ENCODE measurements around the gene PPIC.

The PPIC gene

DNA sequence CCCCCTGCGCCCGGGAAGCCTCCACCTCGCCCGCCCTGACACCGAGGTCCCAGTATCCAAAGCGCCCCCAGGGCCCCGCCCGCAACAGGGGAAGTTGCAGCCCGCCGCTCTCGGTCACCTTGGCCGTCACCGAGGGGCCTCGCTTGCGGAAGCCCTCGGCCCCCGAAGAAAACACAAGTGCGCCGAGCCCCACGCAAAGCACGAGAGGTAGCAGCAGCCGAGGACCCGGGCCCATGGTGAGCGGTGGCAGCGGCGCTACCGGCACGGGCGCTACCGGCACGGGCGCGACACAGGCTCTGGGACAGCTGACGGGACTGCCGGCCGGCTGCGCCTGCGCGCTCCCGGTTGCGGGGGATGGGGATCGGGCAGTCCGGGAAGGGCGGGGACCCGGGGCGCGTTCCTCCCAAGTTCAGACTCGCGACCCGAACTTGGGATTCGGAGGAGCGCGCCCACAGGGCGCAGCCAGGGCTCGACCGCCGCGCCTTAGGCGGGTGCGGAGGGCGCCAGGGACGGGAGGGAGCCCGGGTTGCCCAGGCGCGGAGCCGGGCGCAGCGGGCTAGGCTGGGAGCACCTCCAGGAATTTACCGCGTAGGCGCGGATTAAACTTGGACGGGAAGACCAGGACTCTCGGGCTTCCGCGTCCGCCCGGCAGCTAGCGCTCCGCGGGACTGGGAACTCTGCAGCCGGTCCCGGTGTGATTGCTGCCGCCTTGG lies at the start of gene PPIC:
TSS of gene PPIC (minus strand) at position 335 of the 713 bp plus-strand sequence. CDS start at position 235, 100 bp downstream.
- no peak for DNase-seq (ENCODE audit: low read depth)
- peak within 1 kb of the TSS; percentile 84 for H3K4me3 ChIP-seq (ENCODE audit: low read depth, low read length)

DNA sequence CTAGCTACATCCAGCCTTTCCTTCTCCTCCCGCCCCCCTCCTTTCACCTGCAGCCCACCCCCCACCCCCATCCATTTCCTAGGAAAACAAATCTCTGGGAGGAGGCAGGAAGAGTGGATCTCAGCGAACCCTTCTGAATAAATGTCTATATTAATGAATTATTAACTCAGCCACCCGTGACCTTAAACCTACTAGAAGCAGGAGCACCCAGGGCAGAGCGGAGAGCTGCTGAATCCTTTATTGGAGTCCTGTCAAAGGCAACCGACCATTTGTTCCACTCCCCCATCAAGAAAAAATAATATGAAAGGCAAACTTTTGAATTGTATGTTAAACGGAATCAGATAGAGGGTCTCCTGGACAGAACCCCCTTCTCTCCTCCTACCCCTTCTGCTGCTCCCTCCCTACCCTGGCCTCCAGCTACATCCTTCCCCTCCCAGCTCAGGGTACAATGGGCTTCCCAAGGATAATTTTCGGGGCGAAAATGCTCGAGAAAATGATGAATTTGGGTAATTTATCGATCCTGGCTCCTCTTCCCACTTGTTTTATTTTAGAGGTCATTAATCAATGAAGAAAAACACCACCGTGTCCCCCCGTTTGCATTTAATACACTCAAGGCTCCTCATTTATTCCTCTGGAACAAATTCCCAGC lies 49.2 kb upstream of the PPIC start:
- DNase-seq (ENCODE audit: low read depth) = no peak

DNA sequence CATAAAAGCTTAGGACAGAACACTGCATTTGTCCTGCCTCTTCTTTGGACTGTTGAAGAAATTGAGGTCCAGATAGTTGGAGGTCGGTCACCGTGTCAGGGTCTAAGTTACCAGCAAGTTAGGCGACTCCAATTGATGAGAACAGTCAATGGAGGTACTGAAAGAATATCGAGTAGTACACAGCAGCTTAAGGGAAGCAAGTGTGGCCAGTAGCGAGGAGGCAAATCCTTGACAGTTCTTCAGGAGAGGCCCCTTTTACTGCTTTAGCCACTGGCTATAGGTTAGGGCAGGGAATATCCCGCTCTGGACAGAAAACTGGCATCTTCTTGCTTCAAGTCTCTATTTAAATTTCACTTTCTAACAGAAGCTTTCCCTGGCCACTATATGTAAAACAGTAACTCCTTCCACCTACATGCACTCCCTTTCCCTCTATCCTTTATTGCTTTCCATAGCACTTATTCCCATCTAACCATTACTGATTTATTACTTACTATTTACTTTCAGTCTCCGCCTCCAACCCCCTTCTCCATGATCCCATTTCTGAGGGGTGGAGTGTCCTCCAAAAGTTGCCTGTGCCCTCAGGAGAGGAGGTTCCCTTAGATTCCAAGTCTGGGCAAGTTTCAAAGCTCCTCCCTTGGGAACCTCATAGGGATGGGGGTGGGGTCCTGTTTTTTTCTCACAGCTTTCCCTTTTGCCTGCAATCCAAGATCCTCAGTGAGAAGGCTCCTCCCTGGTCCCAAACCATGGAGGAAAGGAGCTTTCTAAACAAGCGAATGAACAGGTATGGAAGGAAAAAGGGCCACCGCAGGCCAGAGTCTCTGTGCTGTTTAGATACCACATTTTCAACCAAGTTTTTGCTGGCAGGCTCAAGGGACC lies 48.4 kb upstream of the PPIC start:
- DNase-seq (ENCODE audit: low read depth) = no peak
- H3K4me3 ChIP-seq (ENCODE audit: low read depth, low read length) = no peak overlapping the region

More for the DNA sequence above, 49.2 kb upstream of the PPIC start:
- H3K4me3 ChIP-seq (ENCODE audit: low read depth, low read length) = no peak overlapping the region

DNA sequence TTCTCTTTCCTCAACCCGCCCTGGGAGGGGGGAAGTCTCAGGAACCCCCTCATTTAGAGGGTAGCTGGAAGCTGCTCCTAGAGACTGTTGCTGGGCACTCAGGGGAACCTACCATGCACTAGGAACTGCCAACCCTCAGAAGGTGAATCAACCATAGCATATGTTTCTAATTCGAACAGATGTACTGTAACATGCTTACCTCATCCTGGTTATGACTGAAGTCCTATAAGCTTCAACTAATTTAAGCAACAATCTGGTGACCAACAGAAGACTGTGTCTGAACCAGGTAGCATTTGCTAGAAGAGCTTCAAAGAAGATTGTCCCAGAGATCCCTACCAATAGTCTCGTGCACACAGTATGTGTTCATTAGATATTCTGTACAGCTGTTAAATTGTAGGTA lies 46.8 kb upstream of the PPIC start:
- DNase-seq (ENCODE audit: low read depth) = no peak
- no peak overlapping the region for H3K4me3 ChIP-seq (ENCODE audit: low read depth, low read length)

DNA sequence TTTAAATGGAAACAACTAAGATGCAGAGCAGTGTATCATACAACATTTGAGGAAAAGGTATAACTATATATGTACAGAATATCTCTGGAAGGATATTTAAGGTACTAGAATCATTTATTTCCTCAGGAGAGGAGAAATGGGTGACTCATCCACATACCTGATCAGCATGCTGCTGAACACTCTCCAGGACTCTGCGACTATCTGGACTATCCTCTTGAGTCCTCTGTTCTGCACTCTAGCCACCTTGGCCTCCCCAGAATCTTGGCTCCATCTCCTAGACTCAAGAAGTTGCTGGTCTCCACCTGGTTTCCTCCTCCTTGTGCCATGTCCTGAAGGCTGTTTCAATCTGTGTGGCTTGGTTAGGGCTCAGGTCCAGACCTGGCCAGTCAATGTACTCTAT lies 43.7 kb upstream of the PPIC start:
- H3K4me3 ChIP-seq (ENCODE audit: low read depth, low read length) = no peak overlapping the region
- DNase-seq (ENCODE audit: low read depth) = no peak

DNA sequence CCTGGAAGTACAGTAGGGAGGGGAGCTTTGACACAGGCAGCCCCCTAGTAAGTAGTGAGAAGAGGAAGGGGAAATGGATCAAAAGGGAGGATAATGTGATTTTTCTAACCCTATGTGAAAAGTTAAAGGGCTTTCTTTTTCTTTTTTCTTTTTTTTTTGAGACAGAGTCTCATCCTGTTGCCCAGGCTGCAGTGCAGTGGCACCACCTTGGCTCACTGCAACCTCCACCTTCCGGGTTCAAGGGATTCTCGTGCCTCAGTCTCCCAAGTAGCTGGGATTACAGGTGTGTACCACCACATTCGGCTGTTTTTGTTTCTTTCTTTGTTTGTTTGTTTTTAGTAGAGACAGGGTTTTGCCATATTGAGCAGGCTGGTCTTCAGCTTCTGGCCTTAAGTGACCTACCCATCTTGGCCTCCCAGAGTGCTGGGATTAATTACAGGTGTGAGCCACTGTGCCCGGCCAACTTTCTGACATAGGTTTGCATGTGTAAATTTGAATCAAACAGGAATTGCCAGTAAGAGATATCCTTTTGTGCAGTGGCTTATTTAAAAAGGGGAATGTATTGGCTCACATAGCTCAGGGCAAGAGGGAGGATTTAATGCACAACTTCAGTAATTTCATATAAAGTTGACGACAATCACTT lies 39.1 kb upstream of the PPIC start:
- no peak for DNase-seq (ENCODE audit: low read depth)
- H3K4me3 ChIP-seq (ENCODE audit: low read depth, low read length) = no peak overlapping the region

DNA sequence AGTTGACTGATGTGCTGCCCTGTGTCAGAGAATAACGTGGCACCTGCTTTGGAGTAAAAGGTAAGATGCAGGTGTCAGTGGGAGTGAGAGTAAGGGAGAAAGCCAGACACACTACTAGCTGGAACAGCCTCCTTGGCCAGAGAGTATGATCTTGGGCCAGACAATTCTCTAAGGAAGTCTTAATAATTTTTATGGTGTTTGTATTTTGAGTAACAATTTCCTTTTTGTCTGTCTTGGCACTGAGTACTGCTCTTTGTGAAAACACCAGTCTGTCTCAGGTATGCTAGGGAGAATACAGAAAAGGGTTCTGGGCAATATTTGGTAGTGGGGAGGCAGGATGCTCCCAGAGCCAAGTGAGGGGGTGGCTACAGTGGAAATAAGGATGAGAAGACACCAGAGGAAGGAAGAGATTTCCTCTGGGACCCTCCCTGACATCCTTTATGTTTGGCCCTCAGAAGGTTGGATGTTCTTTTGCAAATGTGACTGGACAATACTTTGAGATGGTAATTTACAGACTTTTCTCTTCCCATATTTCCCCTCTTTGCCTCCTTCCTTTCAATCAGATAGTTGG lies 31.9 kb upstream of the PPIC start:
- no peak overlapping the region for H3K4me3 ChIP-seq (ENCODE audit: low read depth, low read length)
- no peak for DNase-seq (ENCODE audit: low read depth)

DNA sequence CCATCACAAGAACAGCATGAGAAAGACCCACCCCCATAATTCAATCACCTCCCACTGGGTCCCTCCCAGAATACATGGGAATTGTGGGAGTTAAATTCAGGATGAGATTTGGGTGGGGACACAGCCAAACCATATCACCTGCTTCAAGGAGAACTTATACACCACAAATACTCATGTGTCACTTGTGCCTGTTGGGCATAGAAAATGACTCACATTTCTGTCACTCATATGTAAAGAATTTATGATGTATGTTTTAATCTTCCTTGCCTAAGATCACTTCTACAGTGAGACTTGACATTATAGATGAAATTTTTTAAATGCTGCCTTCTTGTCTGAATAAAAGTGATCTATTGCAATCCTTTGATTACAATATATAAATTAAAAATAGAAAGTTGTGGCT lies 29.5 kb upstream of the PPIC start:
- H3K4me3 ChIP-seq (ENCODE audit: low read depth, low read length) = no peak overlapping the region
- DNase-seq (ENCODE audit: low read depth) = no peak

DNA sequence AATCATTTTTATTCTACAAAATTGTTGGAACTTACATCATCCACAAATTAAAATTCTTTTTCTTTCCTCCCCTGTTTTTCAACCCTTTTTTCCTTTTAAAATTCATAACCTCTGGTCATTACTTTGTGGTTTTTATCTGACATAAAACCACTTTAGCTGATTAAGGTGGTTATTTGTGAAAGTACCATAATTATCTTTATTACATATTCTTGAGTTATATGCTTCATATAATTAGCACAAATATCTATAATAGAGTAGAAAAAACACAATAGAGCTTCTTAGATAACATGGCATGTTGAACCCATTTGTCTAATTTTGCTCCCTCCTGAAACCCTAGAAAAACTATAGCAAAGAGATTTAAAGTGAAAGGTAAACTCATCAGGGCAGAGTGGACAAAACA lies 22.9 kb upstream of the PPIC start:
- DNase-seq (ENCODE audit: low read depth) = no peak
- H3K4me3 ChIP-seq (ENCODE audit: low read depth, low read length) = no peak overlapping the region

DNA sequence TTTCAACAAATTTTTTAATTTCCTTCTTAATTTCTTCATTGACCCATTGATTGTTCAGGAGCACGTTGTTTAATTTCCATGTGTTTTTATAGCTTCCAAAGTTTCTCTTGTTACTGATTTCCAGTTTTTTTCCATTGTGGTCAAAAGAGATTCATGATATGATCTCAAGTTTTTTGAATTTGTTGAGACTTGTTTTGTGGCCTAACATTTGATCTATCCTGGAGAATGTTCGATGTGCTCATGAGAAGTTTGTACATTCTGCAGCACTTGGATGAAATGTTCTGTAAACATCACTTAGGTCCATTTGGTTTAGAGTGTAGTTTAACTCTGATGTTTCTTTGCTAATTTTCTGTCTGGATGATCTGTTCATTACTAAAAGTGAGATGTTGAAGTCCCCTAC lies 14.7 kb upstream of the PPIC start:
- DNase-seq (ENCODE audit: low read depth) = no peak
- no peak overlapping the region for H3K4me3 ChIP-seq (ENCODE audit: low read depth, low read length)

DNA sequence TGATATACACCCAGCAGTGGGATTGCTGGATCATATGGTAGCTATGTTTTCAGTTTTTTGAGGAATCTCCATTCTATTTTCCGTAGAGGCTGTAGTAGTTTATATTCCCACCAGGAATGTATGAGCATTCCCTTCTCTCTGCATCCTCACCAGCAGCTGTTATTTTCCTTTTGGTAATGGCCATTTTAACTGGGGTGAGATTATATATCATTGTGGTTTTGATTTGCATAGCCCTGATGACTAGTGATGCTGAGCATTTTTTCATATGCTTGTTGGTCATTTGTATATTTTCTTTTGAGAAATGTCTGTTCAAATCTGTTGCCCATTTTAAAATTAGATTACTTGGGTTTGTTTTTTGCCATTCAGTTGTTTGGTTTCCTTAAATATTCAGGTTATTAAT lies 11.2 kb upstream of the PPIC start:
- no peak overlapping the region for H3K4me3 ChIP-seq (ENCODE audit: low read depth, low read length)
- DNase-seq (ENCODE audit: low read depth) = no peak

DNA sequence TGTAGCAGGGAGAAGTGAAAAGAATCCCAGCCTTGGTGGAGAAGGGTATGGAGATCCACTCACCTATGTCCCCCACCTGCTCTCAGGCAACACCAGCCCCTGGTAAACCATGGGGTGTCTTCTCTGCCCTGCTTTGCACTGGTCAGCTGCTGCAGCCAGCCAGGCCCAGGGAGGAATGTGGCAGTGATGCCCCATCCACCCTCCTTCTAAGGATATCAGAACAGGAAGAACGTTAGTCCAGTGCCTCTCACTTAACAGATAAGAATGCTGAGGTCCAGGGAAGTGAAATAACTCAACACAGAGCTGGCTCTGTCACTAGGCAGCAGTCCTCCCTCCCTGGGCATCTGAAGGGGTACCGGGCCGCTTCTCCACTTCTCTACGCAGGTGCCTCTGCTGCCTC lies 9.7 kb upstream of the PPIC start:
- DNase-seq (ENCODE audit: low read depth) = no peak
- H3K4me3 ChIP-seq (ENCODE audit: low read depth, low read length) = no peak overlapping the region

DNA sequence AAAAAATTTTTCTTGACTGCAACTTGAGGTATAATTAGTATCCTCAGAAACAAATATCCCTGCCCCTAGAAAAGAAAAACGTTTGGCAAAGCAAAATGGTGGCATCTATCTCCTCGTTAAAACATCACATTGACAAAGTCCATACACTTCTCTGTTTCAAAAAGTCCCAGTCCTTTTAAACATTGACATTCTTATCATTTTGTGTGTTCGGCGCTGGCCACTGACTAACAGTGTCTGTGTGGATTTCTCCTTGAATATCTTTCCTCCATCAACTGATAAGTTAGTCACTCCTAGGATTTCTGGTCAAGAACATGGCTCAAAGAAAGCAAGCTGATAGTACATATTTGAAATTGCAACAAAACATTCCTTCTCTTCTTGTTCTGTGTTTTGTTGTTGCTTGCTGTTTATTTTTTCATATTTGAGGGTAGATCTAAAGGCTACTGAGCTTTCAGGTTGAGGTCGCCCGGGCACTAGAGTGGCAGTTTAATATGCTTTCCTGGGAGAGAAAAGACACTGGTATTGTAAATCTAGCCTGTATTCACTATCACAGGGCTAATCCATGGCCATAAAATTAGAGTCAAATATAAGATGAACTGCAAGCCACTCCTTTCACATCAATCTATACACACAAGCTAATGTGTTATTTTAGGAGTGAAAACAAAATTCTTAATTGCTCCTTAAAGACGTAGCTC lies 8.5 kb upstream of the PPIC start:
- no peak overlapping the region for H3K4me3 ChIP-seq (ENCODE audit: low read depth, low read length)
- DNase-seq (ENCODE audit: low read depth) = no peak

DNA sequence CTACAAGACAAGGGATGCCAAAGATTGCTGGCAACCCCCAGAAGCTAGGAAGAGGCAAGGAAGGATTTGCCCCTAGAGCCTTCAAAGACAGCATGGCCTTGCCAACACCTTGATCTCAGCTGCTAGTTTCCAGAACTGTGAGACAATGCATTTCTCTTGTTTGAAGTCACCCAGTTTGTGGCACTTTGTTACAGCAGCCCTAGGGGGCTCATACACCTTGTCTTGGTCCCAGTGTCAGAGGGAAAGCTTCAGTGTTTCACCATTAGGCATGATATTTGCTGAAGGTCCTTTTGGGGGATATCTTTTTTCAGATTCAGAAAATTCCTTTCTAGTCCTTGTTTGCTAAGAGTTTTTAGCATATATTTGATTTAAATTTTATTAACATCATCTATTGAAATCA lies 3.1 kb upstream of the PPIC start:
- DNase-seq (ENCODE audit: low read depth) = no peak

DNA sequence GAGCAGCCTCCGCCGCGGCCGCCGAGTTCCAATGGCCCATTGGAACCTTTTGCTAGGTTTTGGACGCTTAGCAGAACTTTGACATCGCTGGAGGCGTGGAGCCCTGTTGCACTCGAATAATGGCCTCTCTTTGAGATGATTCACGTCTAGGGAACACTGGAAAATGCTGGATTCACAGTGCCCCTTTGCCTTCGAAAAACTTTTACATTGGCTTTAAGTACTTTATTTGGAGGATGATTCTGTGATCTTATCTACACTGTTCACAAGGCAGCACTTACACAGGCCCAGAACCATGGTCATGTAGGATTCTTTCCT lies 536 bp upstream of the PPIC start:
- peak overlapping the region; percentile 84 for H3K4me3 ChIP-seq (ENCODE audit: low read depth, low read length)
- no peak for DNase-seq (ENCODE audit: low read depth)

More for the DNA sequence above, 3.1 kb upstream of the PPIC start:
- H3K4me3 ChIP-seq (ENCODE audit: low read depth, low read length) = no peak overlapping the region

DNA sequence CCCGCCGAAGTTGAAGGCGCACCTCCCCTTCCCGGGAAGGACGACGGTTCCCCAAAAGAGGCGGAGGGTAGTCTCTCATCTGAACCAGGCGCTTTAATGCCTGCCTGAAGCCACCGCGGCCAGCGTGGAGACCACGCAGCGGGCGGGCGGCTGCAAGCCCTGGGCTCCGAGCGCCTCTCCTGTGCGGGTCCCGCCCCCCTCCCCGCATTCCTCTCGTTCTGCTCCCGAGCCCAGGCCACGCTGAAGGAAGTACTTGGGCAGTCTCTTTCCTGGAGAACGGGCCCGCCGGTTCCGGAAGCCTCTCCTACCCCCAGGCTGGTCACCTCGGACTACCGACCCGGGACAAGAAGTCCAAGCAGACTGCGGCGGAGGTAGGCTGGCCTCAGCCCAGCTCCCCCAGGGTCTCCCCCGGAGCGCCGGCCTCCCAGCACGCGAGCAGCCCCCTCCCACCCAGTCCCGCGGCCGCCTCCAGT lies 571 bp downstream of the PPIC start:
- peak overlapping the region; percentile 84 for H3K4me3 ChIP-seq (ENCODE audit: low read depth, low read length)
- DNase-seq (ENCODE audit: low read depth) = no peak

DNA sequence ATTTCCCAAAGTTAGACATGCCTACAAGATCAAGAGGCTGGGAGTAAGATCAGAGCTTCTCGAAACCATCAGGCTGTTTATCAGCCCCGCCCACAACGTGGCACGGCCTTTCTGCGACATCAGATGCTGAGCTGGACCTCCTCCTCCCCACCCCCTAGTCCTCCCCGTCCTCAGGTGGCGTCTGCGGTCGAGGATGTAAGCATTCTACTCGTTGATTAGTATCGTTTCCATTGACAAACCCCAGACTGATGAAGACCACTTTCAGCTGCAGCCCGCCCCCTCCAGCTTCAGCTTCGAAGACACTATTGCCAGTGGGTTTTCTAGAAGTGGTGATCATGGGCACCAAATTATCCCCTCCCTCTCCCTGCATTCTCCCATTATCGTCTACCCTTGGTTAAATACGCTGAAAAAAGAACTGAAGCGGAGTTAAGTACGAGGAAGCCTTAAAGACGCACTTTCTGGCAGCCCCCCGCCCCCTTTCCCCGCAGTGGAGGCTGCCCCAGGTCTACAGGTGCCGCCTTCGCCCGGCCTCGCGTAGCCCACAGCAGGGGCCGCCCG lies 1.1 kb downstream of the PPIC start:
- no peak for DNase-seq (ENCODE audit: low read depth)
- H3K4me3 ChIP-seq (ENCODE audit: low read depth, low read length) = peak overlapping the region; percentile 84

DNA sequence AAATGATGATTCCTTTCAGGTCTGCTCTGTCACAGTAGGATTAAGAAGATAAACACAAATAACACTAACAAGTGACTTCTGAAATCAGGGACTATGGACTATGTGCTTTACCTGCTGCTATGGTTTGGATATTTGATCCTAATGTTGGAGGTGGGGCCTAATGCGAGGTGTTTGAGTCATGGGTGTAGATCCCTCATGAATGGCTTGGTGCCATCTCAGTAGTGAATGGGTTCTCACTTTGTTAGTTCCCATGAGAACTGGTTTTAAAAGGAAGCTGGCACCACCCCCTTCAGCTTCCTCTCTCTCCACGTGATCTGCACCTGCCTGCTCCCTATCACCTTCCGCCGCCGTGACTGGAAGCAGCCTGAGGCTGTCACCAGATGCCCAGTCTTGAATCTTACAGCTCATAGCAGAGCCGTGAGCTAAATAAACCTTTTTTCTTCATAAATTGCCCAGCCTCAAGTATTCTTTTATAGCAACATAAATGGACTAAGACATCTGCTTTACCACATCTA lies 3.3 kb downstream of the PPIC start:
- H3K4me3 ChIP-seq (ENCODE audit: low read depth, low read length) = no peak overlapping the region
- DNase-seq (ENCODE audit: low read depth) = no peak

DNA sequence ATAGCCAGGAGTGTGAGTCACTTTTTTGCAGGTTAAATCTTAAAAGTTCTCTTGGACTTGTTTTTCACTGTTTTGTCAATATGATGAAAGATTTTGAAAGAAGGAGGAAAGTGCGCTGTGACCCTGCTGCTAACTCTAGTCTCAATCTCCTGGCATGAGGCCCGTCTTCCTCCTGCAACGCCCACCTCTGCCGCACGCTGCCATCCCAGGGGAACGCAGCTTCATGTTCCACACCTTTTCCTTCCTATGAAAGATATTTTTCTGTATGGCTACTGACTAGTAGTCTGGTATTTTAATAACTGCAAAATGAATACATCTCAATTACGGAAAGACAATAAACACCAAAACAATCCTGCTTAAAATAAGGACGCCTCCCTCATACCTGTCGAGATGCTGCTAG lies 8.3 kb downstream of the PPIC start:
- DNase-seq (ENCODE audit: low read depth) = no peak
- no peak overlapping the region for H3K4me3 ChIP-seq (ENCODE audit: low read depth, low read length)

All from skeletal muscle cell (primary cell).